HepG2 (cell line): ENCODE data around the gene HCFC2. TPM values are rescaled to one million over a fixed set of nuclear protein-coding genes. Genes with fewer than 3 reads are reported as not detected.

Experiments
- ATAC-seq: fragments of 200-7000 bp; cut with Tn5 transposase; 3 replicates; pipeline ENCODE4 v1.9.1; 2020; ENCODE audit warnings: mild to moderate bottlenecking, moderate library complexity
- Bru-seq: library from RNA; stranded (reverse); fragments of 400-500 nt; gene quantifications from one replicate; lab custom pipeline; 2021; lab: Mats Ljungman, UMichigan
- BruChase-seq, 2 experiments: library from RNA; stranded (reverse); fragments of 400-500 nt; gene quantifications; one replicate each; lab custom pipeline; 2021; lab: Mats Ljungman, UMichigan
- BruUV-seq: library from RNA; stranded (reverse); fragments of 400-500 nt; replicated peaks from 2 replicates; lab custom pipeline; 2021; lab: Mats Ljungman, UMichigan
- CTCF ChIA-PET: fragments of 300-600 bp; formaldehyde crosslinking; extraction: SDS; loops from one replicate; lab custom pipeline; 2021; ENCODE audit warnings: low total read pairs, inconsistent platforms, low intra/inter-chr PET ratio; lab: Yijun Ruan, JAX
- POLR2A ChIA-PET: fragments of 350-600 bp; sonication (Branson Sonifier 250); formaldehyde crosslinking; loops from one replicate; lab custom pipeline; 2020; ENCODE audit warnings: antibody characterized with exemption, inconsistent platforms; lab: Yijun Ruan, JAX
- DNase-seq: peaks from one replicate; pipeline ENCODE4 v3.0.0-alpha.2; 2015; ENCODE audit warnings: low spot score
- FAIRE-seq: peaks from 3 replicates; lab custom pipeline; 2011; peaks lifted over from hg19 to GRCh38; lab: Jason Lieb, UNC
- H2AFZ ChIP-seq: one replicate; pipeline ENCODE4 v1.6.1; 2011; ENCODE audit warnings: low read length, inconsistent platforms
- H3K27ac ChIP-seq: fragments of 300-600 bp; 3 replicates; pipeline ENCODE4 v1.8.0; 2011; ENCODE audit warnings: mixed run types, mild to moderate bottlenecking, mixed read lengths, low read length, inconsistent platforms; ENCODE audit not compliant: insufficient read depth; ENCODE audit errors: extremely low read length
- H3K27me3 ChIP-seq, 2 experiments: fragments of 200-600 bp in 1 of 2; 2 replicates in 1 of 2; 3 replicates in 1 of 2; pipeline versions ENCODE4 v1.6.0 to v1.8.0; 2011; ENCODE audit warnings: low read length in 2 of 2, mild to moderate bottlenecking in 2 of 2, moderate library complexity in 2 of 2, inconsistent platforms in 1 of 2; ENCODE audit not compliant: insufficient read depth in 2 of 2, control insufficient read depth in 1 of 2
- H3K36me3 ChIP-seq, 2 experiments: fragments of 200-600 bp in 1 of 2; replicated peaks in 1 of 2; 2 replicates in 1 of 2; 3 replicates in 1 of 2; pipeline versions ENCODE4 v1.5.1 to v1.8.0; 2011; ENCODE audit warnings: low read length in 2 of 2, inconsistent platforms in 1 of 2; ENCODE audit not compliant: insufficient read depth in 2 of 2, control insufficient read depth in 1 of 2
- H3K4me1 ChIP-seq: 2 replicates; pipeline ENCODE4 v1.5.1; 2012; ENCODE audit warnings: low read length, inconsistent platforms; ENCODE audit not compliant: insufficient read depth
- H3K4me2 ChIP-seq: 2 replicates; pipeline ENCODE4 v1.6.0; 2011; ENCODE audit warnings: low read depth, low read length, inconsistent platforms
- H3K4me3 ChIP-seq, 3 experiments: fragments of 200-600 bp in 1 of 3; sonication (generic), shearing (Covaris generic) in 1 of 3; replicated peaks in 1 of 3; 2 replicates each; pipeline ENCODE4 v1.5.1; 2011 to 2016; ENCODE audit warnings: low read length in 3 of 3, inconsistent platforms in 2 of 3, low read depth in 2 of 3, mild to moderate bottlenecking in 2 of 3, control low read depth in 1 of 3, mixed read lengths in 1 of 3; ENCODE audit not compliant: insufficient read depth in 1 of 3
- H3K79me2 ChIP-seq: one replicate; pipeline ENCODE4 v1.6.1; 2011; ENCODE audit warnings: low read length, inconsistent platforms; ENCODE audit not compliant: insufficient read depth
- H3K9ac ChIP-seq: 2 replicates; pipeline ENCODE4 v1.6.0; 2011; ENCODE audit warnings: mild to moderate bottlenecking, low read depth, low read length, inconsistent platforms; ENCODE audit not compliant: insufficient read depth
- H3K9me3 ChIP-seq: 2 replicates; pipeline ENCODE4 v1.5.1; 2012; ENCODE audit warnings: mild to moderate bottlenecking, low read length
- H4K20me1 ChIP-seq: 2 replicates; pipeline ENCODE4 v1.6.0; 2011; ENCODE audit warnings: inconsistent platforms, mild to moderate bottlenecking, low read length, moderate library complexity; ENCODE audit not compliant: insufficient read depth
- DR1 ChIP-seq: sonication (generic); formaldehyde crosslinking; IDR thresholded peaks from 2 replicates; pipeline ENCODE4 v1.8.0; 2021; ENCODE audit warnings: mild to moderate bottlenecking, missing genetic modification reagents, inconsistent platforms
- EED ChIP-seq: sonication (generic); formaldehyde crosslinking; IDR thresholded peaks from 2 replicates; pipeline ENCODE4 v1.5.0; 2020; ENCODE audit warnings: mild to moderate bottlenecking, missing genetic modification reagents
- POLR2AphosphoS2 ChIP-seq: IDR thresholded peaks from 2 replicates; pipeline ENCODE4 v1.6.1; 2011; ENCODE audit warnings: low read depth, low read length, improper control_type of control experiment
- U2AF1 ChIP-seq: fragments of 200-400 bp; formaldehyde crosslinking; optimal IDR thresholded peaks from 2 replicates; pipeline ENCODE3; 2017; ENCODE audit warnings: mild to moderate bottlenecking, low read depth, low read length
- ZBTB3 ChIP-seq: sonication (generic); formaldehyde crosslinking; IDR thresholded peaks from 2 replicates; pipeline ENCODE4 v1.4.0; 2020; ENCODE audit warnings: low read depth, mild to moderate bottlenecking, moderate library complexity, missing genetic modification reagents, borderline replicate concordance
- WGBS: methylation state at CpG from one replicate; pipeline ENCODE4 v1.1.6; 2017; ENCODE audit warnings: low lambda C conversion rate; 5-methylcytosine and 5-hydroxymethylcytosine counted together
- in situ Hi-C: cut with HindIII; loops from 2 replicates; pipeline ENCODE4 v1.10.0; 2017; ENCODE audit warnings: low pct_unique_long_range_greater_than_20kb; ENCODE audit not compliant: extremely low pct_ligation_motif_present
- intact Hi-C: fragments of 100-400 bp; cut with micrococcal nuclease; formaldehyde crosslinking; loops from one replicate; pipeline ENCODE4 v1.10.0; 2022; ENCODE audit not compliant: unreplicated experiment
- long read RNA-seq, 2 experiments: library from RNA in 1 of 2; library from polyadenylated mRNA in 1 of 2; stranded (forward) in 1 of 2; unstranded in 1 of 2; transcript quantifications; one replicate each; pipeline ENCODE4 v2.0.0, GENCODE V29; 2019 to 2022
- polyA minus RNA-seq, 3 experiments: library from RNA; depleted of rRNA, polyadenylated mRNA; stranded (reverse); fragments of >200 nt; gene quantifications; 2 replicates each; pipeline ENCODE4 v1.2.3, GENCODE V29; 2011; ENCODE audit warnings: low replicate concordance in 1 of 3
- polyA plus RNA-seq, 8 experiments: library from polyadenylated mRNA; depleted of rRNA in 3 of 8; stranded (reverse) in 7 of 8; unstranded in 1 of 8; fragments of >200 nt; fragmentation: Illumina TruSeq in 4 of 8; extraction: Trizol in 4 of 8; gene quantifications; 2 replicates each; pipeline versions ENCODE4 v1.2.1 to v1.2.3, GENCODE V29; 2011 to 2016; ENCODE audit warnings: low read depth in 4 of 8, missing spikeins in 1 of 8, mixed read lengths in 1 of 8; ENCODE audit not compliant: insufficient read depth in 1 of 8
- total RNA-seq, 5 experiments: library from RNA; depleted of rRNA; stranded (reverse); fragments of >200 nt; fragmentation: Illumina TruSeq; extraction: Trizol; gene quantifications; 2 replicates each; pipeline ENCODE4 v1.2.3, GENCODE V29; 2016; ENCODE audit warnings: low read depth in 1 of 5
- TF ChIP-seq, protein P1 (sequence below), 2 experiments: sonication (generic) in 1 of 2; formaldehyde crosslinking in 1 of 2; IDR thresholded peaks; 2 replicates each; pipeline versions ENCODE4 v1.6.1 to v1.9.0; 2014 to 2022; ENCODE audit warnings: antibody characterized with exemption in 1 of 2, borderline replicate concordance in 1 of 2, inconsistent platforms in 1 of 2, low read depth in 1 of 2, missing genetic modification reagents in 1 of 2
- TF ChIP-seq, protein P2 (sequence below): sonication (generic); formaldehyde crosslinking; IDR thresholded peaks from 2 replicates; pipeline ENCODE4 v1.8.0; 2022; ENCODE audit warnings: mild to moderate bottlenecking, missing genetic modification reagents, borderline replicate concordance
- TF ChIP-seq, protein P3 (sequence below): IDR thresholded peaks from 2 replicates; pipeline ENCODE4 v1.6.1; 2016; ENCODE audit warnings: low read depth, borderline replicate concordance

Gene HCFC2
- 4.9 and 5.6 TPM in 2 replicates for total RNA-seq (2016; rRNA removed; fragmentation: Illumina TruSeq; extraction: Trizol)
- 0.62 and 1.8 TPM in 2 replicates for total RNA-seq (2016; cell fraction: cytosol; rRNA removed; fragmentation: Illumina TruSeq; extraction: Trizol; ENCODE audit: low read depth)
- total RNA-seq (2016; cell fraction: insoluble cytoplasmic fraction; rRNA removed; fragmentation: Illumina TruSeq; extraction: Trizol), result 3.7 and 5.8 TPM in 2 replicates
- total RNA-seq (2016; cell fraction: membrane; rRNA removed; fragmentation: Illumina TruSeq; extraction: Trizol), result 1.8 and 3.4 TPM in 2 replicates
- total RNA-seq (2016; cell fraction: nucleus; rRNA removed; fragmentation: Illumina TruSeq; extraction: Trizol), result 6.0 and 8.5 TPM in 2 replicates
- 3.4 and 3.7 TPM in 2 replicates for polyA plus RNA-seq (2011; rRNA removed)
- 1.1 and 1.8 TPM in 2 replicates for polyA plus RNA-seq (2011; cell fraction: cytosol; rRNA removed)
- 3.0 and 5.5 TPM in 2 replicates for polyA plus RNA-seq (2011; cell fraction: nucleus; rRNA removed)
- polyA plus RNA-seq (2012), result 3.3 and 3.4 TPM in 2 replicates
- 0.31 and 0.52 TPM in 2 replicates for polyA plus RNA-seq (2016; cell fraction: cytosol; fragmentation: Illumina TruSeq; extraction: Trizol; ENCODE audit: low read depth)
- polyA plus RNA-seq (2016; cell fraction: insoluble cytoplasmic fraction; fragmentation: Illumina TruSeq; extraction: Trizol; ENCODE audit: low read depth), result 3.2 and 3.3 TPM in 2 replicates
- 0.58 and 1.0 TPM in 2 replicates for polyA plus RNA-seq (2016; cell fraction: membrane; fragmentation: Illumina TruSeq; extraction: Trizol; ENCODE audit: low read depth)
- polyA plus RNA-seq (2016; cell fraction: nucleus; fragmentation: Illumina TruSeq; extraction: Trizol; ENCODE audit: insufficient read depth, low read depth), result 4.3 and 6.9 TPM in 2 replicates
- 1.3 and 2.6 TPM in 2 replicates for polyA minus RNA-seq (2011; rRNA and poly(A)+ RNA removed; ENCODE audit: low replicate concordance)
- polyA minus RNA-seq (2011; cell fraction: cytosol; rRNA and poly(A)+ RNA removed), result 1.9 and 3.2 TPM in 2 replicates
- polyA minus RNA-seq (2011; cell fraction: nucleus; rRNA and poly(A)+ RNA removed), result 10.3 and 13.7 TPM in 2 replicates
- percentile 55 among the genes with signal in this experiment for Bru-seq, nascent RNA
- BruChase-seq, experiment 1, labeled RNA remaining after a 6-hour chase, result percentile 60 among the genes with signal in this experiment
- BruChase-seq, experiment 2, labeled RNA remaining after a 2-hour chase, result percentile 60 among the genes with signal in this experiment
- long read RNA-seq, experiment 1, result 0 reads
- long read RNA-seq, experiment 2, full-length matches to known transcripts, result 2 of 2 reads
- long read RNA-seq, experiment 2, partial matches to known transcripts, result 0 of 2 reads
- long read RNA-seq, experiment 2, other reads (novel, unspliced or antisense), result 0 of 2 reads

- H3K36me3 ChIP-seq, result no peaks in the 10 kb centered on the region
- peak within 1 kb of the TSS; percentile 59 for H3K27ac ChIP-seq
- no peaks in the 10 kb centered on the region for H4K20me1 ChIP-seq
- ATAC-seq (peak; percentile 93), DNase-seq (peak; percentile 75), FAIRE-seq (no peak)
- no peaks in the 10 kb centered on the region; a peak in 1 of 5 replicates for H3K27me3 ChIP-seq
- H3K9me3 ChIP-seq, result no peaks in the 10 kb centered on the region
- peak within 1 kb of the TSS; percentile 73 for H3K9ac ChIP-seq
- peak within 1 kb of the TSS; percentile 95 for H2AFZ ChIP-seq
- CTCF ChIA-PET, result no interaction called here
- POLR2A ChIA-PET, result interaction anchor here (1.0 to 2.2 kb wide), 5 partner anchors 9 to 134 kb away, joined by 3 to 13 read pairs (median 3); partner anchors contain the start of genes HSP90B1, NFYB and TDG
- peak within 1 kb of the TSS; percentile 93 for H3K4me2 ChIP-seq
- in situ Hi-C loops (no loop called here), intact Hi-C loops (loop anchor here (10.0 kb wide), 1 partner anchor 831 kb away; no protein-coding TSS in a partner anchor)
- 1% methylated on average over 30 of the region's 74 CpGs for WGBS
- H3K4me1 ChIP-seq, result peaks cover 16% of the 10 kb centered on the region
- H3K4me3 ChIP-seq, result peak within 1 kb of the TSS; percentile 93 to 98 (median 97)
- H3K79me2 ChIP-seq, result peaks cover 2% of the 10 kb centered on the region
- BruUV-seq, result no TSS peak
- TF ChIP-seq, protein P1, sequence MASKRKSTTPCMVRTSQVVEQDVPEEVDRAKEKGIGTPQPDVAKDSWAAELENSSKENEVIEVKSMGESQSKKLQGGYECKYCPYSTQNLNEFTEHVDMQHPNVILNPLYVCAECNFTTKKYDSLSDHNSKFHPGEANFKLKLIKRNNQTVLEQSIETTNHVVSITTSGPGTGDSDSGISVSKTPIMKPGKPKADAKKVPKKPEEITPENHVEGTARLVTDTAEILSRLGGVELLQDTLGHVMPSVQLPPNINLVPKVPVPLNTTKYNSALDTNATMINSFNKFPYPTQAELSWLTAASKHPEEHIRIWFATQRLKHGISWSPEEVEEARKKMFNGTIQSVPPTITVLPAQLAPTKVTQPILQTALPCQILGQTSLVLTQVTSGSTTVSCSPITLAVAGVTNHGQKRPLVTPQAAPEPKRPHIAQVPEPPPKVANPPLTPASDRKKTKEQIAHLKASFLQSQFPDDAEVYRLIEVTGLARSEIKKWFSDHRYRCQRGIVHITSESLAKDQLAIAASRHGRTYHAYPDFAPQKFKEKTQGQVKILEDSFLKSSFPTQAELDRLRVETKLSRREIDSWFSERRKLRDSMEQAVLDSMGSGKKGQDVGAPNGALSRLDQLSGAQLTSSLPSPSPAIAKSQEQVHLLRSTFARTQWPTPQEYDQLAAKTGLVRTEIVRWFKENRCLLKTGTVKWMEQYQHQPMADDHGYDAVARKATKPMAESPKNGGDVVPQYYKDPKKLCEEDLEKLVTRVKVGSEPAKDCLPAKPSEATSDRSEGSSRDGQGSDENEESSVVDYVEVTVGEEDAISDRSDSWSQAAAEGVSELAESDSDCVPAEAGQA (IDR thresholded peaks at IDR 0.05; ENCODE audit: low read depth), result peak; percentile 62
- TF ChIP-seq, protein P1 (CRISPR knock-in tag; IDR thresholded peaks at IDR 0.05; ENCODE audit: borderline replicate concordance), result no peak
- TF ChIP-seq, protein P2, sequence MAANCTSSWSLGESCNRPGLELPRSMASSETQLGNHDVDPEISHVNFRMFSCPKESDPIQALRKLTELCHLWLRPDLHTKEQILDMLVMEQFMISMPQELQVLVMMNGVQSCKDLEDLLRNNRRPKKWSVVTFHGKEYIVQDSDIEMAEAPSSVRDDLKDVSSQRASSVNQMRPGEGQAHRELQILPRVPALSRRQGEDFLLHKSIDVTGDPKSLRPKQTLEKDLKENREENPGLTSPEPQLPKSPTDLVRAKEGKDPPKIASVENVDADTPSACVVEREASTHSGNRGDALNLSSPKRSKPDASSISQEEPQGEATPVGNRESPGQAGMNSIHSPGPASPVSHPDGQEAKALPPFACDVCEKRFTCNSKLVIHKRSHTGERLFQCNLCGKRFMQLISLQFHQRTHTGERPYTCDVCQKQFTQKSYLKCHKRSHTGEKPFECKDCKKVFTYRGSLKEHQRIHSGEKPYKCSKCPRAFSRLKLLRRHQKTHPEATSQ (CRISPR knock-in tag), result peak; percentile 12; the same call in 1 of the 2 replicates
- TF ChIP-seq ZBTB3 (CRISPR knock-in tag), result peak; percentile 71; the same call in 1 of the 2 replicates
- TF ChIP-seq U2AF1, result no peak
- TF ChIP-seq POLR2AphosphoS2, result no peak
- no peak for TF ChIP-seq DR1 (CRISPR knock-in tag)
- TF ChIP-seq, protein P3, sequence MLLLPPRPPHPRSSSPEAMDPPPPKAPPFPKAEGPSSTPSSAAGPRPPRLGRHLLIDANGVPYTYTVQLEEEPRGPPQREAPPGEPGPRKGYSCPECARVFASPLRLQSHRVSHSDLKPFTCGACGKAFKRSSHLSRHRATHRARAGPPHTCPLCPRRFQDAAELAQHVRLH (CRISPR knock-in tag), result 0 out of 2 replicates have a peak, but pooled peaks have one; percentile 52
- no peak for TF ChIP-seq EED
These were observed at the start of gene HCFC2 for GRCh38 chr12:104064031-104064841. Gene HCFC2 (plus strand): TSS chr12:104064531. CDS start chr12:104064561, 30 bp downstream.
